ENCODE results near the gene RASSF10. TPM values are rescaled to one million over a fixed set of nuclear protein-coding genes. Genes with fewer than 3 reads are reported as not detected.

Gene RASSF10
- total RNA-seq, 1 donor from 2014 or later, result 15.9 TPM

- peak; percentile 17 for DNase-seq (ENCODE audit: low spot score)
These were observed 45.2 kb downstream of the RASSF10 start for GRCh38 chr11:13054278-13054677.

GRCh38 chr11:13055200-13055599 is 46.1 kb downstream of the RASSF10 start:
- no peak for DNase-seq (ENCODE audit: low spot score)

- no peak for DNase-seq (ENCODE audit: low spot score)
These were observed 52.3 kb downstream of the RASSF10 start for GRCh38 chr11:13061294-13061990.
